DMS79 (cell line): Measurements from ENCODE around the gene MRPL28.
"Not testable (repeated sequence)": the region's sequence is repeated elsewhere in the genome, so short reads cannot be mapped to it uniquely, and the experiment has no call there.

ENCODE experiments used
- DNase-seq: peaks from one replicate; lab custom pipeline; 2025; lab: John Stamatoyannopoulos, UW

The MRPL28 gene

DNA sequence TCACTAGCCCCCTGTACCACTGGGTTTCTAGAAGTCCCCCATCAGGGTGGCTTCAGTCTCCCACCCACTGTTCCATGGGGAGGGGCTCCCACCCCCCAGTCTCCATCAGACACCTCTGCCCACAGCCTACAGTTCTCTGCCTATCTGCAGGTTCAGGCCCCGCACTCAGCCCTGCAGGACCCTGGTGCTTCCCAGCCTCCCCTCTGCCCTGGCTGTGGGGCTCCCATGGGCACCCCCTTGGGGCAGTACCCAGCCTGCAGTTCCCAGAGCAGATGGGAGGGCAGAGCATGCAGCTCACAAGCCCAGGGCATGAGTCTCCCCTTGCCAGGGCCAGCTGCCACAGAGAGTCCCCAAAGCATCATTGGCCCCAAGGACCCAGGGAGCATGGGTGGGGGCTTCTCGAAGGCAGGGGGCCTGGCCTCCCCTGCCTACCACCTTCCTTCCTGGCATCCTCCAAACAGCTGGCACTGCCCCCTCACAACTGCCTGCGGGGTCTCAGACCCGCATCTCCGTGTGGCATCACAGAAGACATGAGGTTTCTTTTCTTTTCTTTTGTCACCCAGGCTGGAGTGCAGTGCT is 2.8 kb upstream of the MRPL28 start:
- no peak for DNase-seq

DNA sequence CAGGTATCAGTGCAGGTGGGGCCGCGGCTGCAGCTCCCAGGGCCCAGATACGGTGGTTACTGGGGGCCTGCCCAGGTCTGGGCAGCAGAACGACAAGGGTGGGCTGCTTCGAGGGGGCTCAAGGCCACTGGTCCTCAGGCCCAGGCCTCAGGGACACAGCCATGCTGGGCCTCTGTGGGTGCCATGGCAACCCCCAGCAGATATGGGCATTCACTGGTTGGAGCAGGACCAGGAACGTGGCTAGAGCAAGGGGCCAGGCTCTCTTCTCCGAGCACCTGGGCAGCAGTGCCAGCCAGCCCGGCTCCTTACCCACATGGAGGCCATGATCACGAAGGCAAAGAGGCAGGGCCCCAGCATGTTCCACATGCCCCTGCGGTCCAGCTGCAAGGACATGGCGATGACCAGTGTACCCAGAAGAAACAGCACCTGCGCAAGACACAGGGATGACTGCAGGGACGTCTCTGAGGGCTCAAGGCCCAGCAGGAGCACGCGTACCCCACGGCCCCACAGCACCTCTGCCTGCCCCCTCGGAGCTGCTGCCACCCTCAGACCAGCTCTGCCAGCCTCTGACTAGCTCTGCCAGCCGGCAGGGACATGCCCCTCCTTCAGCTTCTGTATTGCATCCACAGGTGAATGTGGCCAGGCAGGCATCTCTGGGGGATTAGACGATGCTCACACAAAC is 2.1 kb upstream of the MRPL28 start:
- DNase-seq: no peak

DNA sequence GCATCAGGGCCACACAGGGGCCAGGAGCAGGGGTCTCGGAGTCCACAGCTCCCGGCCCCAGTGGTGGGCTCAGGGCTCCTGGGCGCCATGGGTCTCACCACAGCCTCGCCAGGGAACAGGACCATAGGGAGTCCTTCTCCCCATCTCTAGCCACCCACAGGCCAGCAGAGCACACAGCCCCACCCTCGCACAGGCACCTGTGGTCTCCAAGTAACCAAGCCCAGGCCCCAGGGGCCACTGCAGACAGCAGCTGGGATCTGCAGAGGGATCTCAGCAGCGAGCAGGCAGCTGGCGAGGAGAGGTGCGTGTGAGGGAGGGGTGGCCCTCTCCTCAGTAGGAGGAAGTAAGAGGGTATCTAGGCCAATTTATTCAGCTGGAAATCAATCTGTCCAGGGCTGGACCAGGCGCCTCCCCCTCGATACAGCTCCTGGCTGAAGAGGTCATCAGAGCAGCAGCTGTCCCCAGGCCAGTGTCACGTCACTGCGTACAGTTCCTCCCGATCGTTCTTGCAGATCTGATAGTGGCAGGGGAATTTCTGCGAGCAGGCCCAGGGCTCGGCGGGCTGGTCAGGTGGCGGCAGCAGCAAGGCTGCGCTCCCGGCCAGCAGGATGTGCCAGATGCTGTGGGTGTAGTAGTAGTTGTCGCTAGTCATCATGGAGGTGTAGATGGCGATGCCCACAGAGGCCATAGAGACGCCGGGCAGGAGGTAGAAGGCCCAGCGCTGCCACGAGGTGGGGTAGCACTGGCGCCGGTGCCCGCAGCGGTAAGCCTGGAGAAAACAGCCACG is 1.4 kb upstream of the MRPL28 start:
- DNase-seq: no peak

DNA sequence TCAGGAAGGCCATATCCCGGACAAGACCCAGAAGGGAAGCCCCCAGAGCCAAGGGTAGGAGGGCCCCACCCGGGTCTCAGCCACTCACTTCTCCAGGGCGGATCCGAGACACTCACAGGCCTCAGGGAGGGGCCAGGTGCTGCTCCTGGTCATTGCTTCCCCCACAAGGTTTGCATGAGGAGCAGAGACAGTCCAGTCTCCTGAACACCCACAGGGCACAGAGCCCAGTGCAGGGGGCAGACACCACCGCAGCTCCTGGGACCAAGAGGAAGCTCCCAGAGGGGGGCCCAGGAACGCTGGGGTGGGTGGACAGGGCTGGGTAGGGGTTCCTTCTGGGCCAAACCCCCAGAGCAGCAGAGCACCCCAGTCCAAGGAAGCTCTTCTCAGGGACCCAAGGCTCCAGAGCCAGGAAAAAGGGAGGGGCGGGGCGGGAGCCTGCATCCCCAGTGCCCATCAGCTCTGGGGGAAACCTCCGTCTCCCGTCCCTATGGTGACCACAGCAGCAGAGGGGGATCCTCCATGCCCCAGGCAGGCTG is 709 bp upstream of the MRPL28 start:
- DNase-seq: no peak

DNA sequence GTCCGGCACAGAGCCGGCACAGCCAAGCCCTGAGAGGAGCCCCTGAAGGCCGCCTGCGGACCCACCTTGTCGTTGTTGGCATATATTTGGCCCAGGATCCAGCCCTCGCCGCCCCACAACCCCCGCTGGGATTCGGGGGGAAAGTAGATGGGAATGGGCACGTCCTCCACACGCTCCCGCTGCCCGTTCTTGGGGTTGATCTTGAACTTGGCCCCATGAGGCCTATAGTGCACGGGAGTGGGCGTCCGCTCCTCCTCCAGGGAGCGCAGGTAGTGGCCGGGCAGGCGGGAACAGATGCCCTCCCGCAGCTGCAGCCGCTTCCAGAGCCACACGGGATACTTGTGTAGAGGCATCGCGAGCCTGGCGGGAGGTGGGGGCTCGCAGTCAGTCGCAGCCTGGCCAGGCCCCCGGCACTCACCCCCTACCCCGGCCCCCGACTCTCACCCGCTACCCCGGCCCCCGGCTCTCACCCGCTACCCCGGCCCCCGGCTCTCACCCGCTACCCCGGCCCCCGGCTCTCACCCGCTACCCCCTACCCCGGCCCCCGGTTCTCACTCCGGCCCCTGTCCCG is 387 bp downstream of the MRPL28 start:
- no peak for DNase-seq

DNA sequence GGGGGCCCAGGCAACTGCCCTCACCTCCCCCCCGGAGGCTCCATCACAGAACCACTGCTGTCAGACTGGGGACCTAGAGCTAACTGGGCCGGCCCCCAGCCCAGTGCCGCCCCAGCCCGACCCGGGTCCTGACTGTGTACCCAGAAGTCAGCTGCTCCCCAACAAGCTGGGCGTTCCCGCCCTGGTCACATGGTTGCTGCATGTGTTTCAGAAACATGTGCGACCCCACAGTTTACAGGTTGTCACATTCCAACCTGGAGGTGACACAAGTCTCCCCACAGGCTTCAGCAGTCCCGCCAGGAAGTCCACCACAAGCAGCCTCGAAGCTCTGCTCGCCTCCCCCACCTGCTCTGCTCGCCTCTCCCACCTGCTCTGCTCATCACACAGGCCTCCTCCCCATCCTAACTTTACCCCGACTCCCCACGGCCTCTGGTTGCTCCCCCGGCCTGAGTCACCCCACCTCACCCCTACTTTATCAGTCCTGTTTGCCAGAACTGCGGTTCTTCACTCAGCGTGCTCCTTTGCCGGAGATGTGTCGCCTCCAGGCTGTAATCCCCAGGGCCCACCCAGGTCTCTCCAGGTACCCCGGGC is 968 bp downstream of the MRPL28 start:
- no peak for DNase-seq

DNA sequence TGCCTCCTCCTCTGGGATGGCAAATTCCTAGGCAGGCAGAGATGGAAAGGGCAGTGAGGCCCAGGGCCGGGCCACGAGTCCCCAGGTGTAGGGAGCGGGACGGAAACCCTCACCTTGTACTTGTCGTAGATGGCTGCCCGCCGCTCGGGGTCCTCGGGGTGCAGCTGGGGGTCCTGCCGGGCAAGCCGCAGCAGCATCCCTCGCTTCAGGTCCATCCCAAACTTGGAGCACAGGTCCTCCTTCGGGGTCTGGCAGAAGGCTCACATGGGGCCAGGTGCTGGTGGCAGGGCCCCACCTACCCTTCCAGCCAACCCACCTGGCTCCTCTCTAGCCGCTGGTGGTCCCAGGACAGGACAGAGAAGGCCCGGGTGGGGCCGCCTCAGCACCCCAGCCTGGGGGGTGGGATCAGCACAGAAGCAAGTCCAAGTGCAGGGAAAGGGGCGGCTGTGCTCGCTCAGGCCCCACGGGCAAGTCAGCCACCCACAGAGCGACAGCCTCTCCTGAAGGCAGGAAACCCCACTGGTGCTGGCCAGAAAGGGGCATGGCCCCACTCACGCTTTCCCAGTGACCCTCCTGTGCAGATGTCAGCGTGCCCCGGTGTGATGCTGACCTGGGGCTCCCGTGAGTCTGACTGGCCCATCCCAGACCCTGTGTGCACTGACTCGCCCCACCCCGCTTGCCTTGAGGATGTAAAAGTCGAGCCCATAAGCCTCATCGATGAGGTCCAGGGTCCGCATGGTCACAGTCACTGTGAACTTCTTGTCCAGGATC is 1.8 kb downstream of the MRPL28 start:
- no peak for DNase-seq

DNA sequence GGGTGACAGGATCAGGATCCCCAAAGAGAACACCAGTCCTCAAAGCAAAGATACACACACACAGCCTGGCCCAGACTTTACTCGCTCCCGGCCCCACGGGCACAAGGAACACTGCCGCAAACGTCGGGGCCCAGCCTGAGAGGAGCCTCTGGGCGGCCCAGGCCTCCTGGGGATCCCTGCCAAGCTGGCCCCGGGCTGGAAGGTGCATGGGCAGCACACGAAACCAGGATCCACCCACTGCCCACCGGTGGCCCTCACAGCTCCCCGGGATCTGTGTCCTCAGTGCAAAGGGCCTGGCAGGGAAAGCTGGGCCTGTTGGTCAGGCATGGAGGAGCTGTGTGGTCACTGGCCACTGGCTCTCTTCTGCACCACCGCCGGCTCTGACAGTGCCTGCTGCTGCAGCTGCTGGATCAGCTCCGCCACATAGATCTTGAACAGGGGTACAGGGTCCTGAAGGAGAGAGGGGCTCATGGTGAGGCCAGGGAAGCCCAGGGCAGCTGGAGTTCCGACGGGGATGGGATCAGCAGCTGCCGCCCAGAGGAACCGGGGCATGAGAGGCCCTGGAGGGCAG is 2.9 kb downstream of the MRPL28 start:
- DNase-seq: no peak

DNA sequence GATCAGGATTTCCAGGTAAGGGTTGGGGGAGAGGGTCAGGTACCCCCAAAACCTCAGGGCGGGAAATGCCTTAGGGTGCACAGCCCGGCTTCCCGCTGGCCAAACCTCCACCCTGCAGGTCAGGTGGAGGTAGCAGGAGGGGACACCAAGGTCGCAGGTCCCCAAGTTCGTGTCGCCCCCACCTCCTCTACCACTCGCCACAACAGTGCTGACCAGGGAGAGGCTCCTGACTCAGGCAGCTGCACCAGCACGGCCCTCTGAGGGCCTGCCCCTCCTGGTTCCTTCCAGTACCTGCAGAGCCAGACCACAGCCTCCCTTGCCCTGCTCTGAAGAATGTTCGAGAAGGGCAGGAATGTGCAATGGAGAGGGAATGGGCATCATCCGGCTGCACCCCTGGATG is 3.9 kb downstream of the MRPL28 start:
- DNase-seq: no peak

DNA sequence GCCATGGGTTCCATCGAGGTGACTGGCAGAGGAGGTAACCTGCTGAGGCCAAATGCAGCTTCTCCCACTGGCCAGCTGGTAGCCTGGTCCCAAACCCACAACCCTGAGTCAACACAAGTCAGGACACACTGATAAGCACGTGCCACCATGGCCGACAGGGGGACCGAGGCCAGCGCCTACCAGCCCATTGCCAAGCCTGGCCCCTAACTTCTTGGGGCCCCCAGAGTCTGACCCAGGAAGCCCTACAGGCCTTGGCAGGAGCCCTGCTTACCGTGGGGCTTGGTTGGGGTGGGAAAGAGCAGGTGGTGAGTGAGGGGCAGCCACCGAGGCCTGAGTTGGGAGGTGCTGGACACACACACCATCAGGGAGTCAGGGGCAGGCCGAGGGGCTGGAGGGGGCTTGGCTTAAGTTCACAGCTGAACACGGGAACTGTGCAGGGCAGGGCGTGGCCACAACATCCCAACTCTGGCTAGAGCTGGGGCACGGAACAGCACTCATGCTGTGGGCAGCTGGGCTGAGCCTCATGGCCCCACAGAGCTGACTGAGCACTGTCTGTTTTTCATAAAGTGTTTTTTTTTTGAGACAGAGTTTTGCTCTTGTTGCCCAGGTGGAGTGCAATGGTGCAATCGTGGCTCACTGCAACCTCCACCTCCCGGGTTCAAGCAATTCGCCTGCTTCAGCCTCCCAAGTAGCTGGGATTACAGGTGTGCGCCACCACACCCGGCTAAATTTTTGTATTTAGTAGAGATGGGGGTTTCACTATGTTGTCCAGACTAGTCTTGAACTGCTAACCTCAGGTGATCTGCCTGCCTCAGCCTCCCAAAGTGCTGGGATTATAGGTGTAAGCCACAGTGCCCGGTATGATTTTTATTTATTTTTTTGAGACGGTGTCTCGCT is 5.5 kb downstream of the MRPL28 start:
- DNase-seq: no peak

DNA sequence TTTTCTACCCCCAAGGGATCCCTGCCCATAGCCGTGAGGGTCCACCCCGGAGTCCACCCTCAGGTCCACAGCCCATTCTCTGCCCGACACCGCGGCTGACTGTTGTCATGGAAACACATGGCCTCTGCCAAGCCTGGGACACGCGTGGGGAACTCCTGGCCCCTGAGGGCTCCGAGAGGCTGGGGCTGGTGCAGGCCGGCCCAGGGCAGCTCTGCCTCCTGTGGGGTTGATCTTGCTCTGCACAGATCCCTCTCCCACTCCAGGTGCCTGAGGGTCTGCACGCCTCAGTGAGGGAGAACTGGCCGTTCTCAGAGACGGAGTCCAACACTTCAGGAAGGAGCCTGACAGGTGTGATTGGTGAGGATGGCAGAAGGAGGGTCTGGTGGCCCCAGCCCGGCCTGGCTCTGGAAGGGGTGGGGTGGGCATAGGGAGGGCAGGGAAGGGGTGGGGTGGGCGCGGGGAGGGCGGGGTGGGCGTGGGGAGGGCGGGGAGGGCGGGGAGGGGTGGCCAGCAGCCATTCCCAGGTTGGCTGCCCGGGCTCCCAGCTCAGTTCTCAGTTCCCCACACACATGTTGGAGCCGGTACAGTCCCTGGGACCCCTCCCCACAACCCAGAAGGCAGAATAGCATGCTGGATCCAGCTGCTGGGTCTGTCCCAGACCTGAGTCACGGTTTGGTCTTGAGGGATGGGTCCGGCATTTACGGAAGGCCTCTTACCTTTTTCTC is 6.4 kb downstream of the MRPL28 start:
- DNase-seq: no peak

DNA sequence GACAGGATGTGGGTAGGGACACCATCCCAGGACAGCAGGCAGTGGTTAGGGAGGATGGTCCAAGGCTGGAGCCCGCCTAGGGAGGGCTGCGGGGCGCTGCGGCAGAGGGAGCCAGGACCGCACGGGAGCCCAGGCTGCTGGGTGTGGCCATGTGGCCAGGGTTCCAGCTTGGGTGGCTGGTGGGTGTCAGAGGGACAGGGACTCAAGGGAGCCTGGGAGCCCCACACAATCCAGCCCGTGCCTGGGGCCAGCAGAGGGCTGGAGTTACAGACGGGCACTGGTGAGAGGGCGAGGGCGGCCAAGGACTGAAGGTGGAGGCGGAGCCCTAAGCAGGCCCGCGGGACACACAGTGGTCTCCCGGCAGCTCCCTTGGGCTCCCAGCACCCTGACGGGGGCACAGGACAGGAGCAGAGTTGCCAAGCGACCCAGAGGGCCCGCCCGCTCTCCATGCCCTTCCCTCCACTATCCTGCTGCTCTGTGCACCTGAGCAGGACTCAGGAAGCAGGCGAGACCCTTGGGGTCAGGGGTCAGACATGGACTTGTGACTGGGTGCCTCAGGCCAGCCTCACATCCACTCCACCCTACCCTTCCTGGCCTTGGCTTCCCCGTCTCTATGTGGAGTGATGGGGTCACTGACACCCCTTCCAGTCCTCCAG is 7.1 kb downstream of the MRPL28 start:
- DNase-seq: no peak

DNA sequence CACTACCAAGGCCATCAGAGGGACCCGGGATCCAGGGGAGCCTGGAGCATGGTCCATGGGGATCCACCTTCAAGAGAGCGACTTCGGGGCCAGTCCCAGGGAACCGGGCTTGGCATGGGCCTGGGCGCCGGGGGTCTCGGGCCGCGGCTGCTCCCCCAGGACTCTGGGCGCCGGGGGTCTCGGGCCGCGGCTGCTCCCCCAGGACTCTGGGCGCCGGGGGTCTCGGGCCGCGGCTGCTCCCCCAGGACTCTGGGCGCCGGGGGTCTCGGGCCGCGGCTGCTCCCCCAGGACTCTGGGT is 7.7 kb downstream of the MRPL28 start:
- not testable (repeated sequence) for DNase-seq

DNA sequence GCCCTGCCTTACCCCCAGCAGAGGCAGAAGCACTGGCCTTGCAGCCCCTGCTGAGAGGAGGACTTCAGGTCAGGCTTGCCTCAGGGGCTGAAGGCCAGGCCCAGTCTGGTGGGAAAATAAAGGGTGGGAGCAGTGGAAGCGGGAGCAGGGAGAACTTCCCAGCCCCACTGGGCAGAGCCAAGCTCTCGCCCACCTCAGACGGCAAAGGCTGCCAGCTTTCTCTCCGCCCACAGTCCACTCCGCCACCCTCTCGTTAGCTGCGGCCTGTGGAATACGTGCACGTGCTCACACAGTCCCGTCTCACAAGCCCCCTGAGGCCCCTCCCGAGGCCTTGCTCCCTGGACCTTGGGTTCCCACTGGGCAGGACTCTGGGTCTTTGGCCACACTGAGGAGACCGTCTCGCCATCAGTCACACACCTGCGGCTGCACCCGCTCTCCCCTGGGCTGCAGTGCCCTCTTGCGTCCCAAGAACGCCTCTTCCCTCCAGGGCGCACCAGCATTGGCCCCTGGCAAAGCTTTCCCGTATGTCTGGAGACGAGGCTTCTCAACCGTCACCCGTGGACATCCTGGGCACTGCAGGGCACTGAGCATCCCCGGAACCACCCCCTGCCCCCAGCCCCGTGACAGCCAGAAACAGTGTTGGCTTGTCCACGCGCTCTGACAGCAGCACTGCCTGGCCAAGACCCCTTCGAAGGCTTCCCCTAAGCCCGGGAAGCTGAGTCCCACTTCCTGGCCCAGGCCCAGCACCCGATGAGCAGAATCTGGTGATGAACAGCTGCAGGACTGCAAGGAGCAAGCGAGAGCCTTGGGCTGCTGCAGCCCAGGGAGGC is 8.3 kb downstream of the MRPL28 start:
- peak; percentile 16 for DNase-seq

DNA sequence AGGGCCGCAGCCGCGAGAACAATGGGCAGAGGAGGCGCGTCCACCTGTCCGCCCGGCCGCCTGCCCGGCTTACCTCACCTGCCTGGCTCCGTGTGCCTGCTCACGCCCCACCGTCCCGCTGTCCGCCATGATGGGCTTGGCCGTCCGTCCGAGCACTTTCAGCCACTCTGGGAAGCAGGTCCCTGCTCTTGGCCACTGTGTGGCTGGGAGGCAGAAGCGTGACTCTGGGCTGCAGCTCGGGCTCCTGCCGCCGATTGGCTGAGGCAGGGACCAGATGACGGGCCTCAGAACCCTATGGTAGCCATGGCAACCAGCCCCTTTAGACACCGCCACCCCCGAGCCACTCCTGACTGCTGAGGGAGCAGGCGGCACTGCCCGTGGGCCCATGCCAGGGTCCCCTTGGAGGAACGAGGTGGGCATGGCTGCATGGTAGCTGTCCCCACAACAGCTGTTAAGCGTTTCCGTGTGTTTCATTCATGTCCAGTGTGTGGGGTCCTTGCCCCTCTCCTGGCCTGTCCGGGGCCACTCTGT is 8.9 kb downstream of the MRPL28 start:
- no peak for DNase-seq

DNA sequence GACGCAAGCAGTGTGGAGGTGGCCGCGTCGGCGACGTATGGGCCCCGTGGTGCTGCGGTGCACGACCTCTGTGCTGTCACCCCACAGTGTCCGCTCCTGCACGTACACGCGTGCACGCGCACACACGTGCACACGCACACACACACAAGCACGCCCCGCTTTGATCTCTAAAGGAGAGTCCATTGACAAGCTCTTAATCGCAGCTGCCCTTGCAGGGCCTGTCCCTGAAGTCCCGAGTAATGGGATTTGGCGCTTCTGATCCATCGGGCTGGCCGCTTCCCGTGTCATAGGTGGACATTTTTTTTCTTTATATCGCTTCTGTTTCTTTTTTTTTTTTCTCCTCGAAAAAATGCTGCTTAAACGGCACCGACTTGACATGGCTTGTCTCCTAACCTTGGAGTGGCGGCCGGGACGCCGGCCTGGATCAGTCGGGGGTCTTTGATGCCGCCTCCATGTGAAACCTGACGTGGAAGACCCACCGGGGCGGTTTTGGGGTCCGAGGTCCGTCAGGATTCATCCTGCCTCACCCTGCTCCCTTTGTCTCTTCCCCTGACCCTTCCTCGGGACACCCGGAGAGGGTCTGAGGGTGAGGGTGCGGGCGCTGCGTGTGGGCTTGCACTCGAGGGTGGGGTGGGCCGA is 9.5 kb downstream of the MRPL28 start:
- DNase-seq: no peak

DNA sequence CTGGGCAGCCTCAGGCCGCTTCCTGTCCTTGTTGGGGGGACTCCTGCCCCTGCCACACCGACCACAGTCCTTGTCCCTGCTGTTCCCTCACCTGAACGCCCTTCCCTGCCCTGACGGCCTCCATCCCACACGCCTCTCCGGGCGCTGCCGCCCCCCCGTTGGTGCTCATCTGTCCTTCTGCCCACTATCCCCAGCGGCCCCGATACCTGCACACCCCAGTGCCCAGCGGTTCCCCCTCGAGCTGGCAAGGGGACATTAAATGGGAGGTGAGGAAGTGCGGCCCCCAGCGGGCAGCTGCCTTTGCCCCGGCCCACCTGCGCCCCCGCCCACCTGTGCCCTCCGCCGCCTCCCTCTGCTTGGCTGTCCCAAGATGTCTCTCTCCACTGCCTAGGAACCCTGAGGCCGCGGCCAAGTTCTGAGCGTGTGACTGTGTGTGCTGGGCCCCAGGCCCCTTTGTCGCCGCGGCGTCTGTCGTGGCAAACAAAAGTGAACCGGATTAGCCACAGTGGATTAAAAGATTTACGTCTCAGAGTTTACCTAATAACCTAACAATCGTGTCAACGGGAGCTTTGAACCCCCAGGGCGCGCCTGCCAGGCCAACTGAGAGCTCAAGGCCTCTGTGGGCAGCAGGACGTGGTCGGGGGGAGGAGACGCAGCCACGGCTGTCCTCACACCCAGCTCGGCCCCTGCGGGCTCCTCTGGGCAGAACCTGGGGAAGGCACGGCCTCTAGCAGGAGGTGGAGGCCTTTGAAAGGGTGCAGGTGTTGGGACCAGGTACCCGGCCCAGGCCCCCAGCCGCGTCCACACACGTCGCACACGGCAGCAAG is 10.3 kb downstream of the MRPL28 start:
- no peak for DNase-seq
